ENCODE results near the gene MEAK7. TPM values are rescaled to one million over a fixed set of nuclear protein-coding genes. Genes with fewer than 3 reads are reported as not detected.

The MEAK7 gene
- total RNA-seq, 1 donor from 2014 or later = 34.2 TPM

DNA sequence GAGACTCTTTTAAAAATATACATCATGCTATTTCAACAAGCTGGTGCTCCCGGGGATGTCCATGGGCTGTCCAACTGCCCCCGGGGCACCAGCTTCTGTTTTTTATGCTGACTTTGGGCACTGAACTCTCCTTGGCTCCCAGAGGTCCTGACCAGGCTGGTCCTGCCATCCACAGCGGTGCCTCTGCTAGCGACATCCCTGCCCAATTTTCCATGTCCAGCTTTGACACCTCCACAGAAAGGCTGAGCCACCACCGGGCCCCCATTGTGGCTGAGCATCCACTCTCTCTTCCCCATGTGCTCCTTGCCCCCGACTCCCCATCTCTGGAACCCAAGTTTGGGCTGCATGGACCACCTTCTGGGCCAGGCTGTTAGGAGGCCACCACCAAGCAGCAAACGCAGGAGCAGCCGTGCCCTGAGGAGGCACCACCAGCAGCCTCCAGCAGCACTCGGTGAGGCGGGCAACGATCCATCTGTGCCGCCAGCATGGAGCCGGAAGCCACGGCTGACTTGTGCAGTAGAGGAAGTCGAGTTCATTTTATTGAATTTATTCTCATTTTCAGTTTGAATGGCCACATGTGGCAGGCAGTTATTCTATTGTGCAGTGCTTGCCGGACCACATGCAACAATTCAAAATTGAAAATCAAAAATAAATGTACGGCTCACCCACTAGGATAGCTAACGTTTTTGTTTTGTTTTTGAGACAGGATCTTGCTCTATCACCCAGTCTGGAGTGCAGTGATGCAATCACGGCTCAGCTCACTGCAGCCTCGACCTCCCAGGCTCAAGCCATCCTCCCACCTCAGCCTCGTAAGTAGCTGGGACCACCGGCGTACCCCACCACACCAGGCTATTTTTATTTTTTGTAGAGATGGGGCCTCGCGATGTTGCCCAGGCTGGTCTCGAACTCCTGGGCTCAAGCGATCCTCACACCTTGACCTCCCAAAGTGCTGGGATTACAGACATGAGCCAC, 2.8 kb upstream of the MEAK7 start:
- TF ChIP-seq, protein P1, sequence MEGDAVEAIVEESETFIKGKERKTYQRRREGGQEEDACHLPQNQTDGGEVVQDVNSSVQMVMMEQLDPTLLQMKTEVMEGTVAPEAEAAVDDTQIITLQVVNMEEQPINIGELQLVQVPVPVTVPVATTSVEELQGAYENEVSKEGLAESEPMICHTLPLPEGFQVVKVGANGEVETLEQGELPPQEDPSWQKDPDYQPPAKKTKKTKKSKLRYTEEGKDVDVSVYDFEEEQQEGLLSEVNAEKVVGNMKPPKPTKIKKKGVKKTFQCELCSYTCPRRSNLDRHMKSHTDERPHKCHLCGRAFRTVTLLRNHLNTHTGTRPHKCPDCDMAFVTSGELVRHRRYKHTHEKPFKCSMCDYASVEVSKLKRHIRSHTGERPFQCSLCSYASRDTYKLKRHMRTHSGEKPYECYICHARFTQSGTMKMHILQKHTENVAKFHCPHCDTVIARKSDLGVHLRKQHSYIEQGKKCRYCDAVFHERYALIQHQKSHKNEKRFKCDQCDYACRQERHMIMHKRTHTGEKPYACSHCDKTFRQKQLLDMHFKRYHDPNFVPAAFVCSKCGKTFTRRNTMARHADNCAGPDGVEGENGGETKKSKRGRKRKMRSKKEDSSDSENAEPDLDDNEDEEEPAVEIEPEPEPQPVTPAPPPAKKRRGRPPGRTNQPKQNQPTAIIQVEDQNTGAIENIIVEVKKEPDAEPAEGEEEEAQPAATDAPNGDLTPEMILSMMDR (IDR thresholded peaks at IDR 0.05; ENCODE audit: unreplicated experiment) = no peak
- no peak for DNase-seq (ENCODE audit: low spot score)
- Mint-ChIP-seq H3K27me3 (ENCODE audit: unreplicated experiment) (peaks cover 1% of the 10 kb centered on the region), H3K27ac (ENCODE audit: unreplicated experiment) (no peak overlapping the region), H3K4me1 (ENCODE audit: unreplicated experiment) (peaks cover 11% of the 10 kb centered on the region), H3K36me3 (ENCODE audit: low read depth, unreplicated experiment) (no peaks in the 10 kb centered on the region), H3K4me3 (ENCODE audit: unreplicated experiment) (no peak overlapping the region), H3K9me3 (ENCODE audit: unreplicated experiment) (no peaks in the 10 kb centered on the region)

DNA sequence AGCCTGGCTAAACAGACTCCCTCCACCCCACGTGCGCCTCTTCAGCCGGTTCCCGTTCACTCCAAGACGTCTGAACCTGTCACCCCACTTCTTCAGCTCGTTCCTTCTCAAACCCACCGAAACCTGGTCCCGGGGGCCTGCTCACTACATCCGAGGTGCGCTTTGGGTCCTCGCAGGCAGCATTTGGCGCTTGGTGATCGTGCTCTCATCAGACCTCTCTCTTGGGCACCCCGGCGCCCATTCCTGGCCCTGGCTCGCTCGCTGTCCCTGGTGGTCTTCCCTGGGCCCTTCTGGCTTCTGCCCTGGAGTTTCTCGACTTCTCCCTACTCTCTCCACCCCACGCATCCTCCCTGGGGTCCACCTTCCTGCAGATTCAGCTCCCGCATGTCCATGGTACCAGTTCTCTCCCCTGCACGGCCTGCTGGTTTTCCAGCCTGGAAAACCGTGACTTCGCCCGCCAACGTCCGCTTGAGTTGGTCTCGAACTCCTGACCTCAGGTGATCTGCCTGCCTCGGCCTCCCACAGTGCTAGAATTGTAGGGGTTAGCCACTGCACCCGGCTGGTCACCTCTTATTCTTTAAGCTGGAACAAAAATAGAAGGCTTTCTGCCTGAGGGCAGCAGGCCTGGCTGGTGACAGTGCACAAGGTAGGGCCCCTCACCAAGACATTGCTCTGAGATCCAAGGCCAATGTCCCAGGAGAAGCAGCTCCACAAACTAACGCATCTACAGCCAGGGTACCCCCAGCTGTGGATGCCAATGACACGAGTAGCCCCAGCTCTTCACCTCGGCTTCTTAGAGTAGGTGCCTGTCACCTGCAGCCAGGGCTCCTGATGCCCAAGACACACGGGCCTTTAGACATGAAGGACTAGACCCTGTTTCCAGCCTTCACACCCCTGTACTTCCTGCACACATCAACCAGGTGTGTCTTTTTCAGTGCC, 1.1 kb upstream of the MEAK7 start:
- peaks cover 3% of the 10 kb centered on the region for H3K36me3 Mint-ChIP-seq (ENCODE audit: low read depth, unreplicated experiment)
- TF ChIP-seq, protein P1 (IDR thresholded peaks at IDR 0.05; ENCODE audit: unreplicated experiment) = no peak
- no peaks in the 10 kb centered on the region for H3K9me3 Mint-ChIP-seq (ENCODE audit: unreplicated experiment)
- H3K4me3 Mint-ChIP-seq (ENCODE audit: unreplicated experiment) = peak overlapping the region; percentile 85
- peaks cover 7% of the 10 kb centered on the region for H3K4me1 Mint-ChIP-seq (ENCODE audit: unreplicated experiment)
- peaks cover 1% of the 10 kb centered on the region for H3K27me3 Mint-ChIP-seq (ENCODE audit: unreplicated experiment)
- DNase-seq (ENCODE audit: low spot score) = no peak
- peak overlapping the region; percentile 42 for H3K27ac Mint-ChIP-seq (ENCODE audit: unreplicated experiment)

DNA sequence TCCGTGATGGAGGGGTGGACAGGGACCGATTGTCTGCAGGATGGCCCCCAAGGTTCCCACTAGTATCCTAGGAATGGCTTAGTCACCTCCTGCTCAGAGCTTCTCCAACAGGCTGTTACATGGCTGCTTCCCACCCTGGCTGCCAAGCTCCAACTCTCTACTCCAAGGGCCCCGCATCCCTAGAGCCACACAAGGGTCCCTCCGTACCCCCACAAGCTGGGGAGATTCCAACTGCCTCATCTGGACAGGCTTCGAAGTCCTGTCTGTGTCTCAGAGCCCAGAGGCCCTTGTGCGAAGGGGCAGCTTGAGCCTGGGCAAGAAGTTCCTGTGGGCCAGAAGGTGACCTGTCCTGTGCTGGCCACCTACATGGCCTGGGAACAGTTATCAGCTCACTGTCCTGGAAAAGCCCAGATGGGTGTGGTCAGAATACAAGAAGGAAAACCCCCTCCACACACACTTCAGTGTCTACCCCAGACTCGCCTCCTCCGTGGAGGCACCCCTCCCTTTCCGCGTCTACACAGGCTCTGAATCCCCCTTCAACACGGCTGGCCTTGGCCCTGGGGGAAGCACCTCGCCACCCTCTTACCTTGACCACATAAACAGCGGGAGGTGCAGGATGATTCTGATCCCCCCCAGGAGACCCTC, 586 bp downstream of the MEAK7 start:
- Mint-ChIP-seq H3K27ac (ENCODE audit: unreplicated experiment) (peak overlapping the region; percentile 24), H3K27me3 (ENCODE audit: unreplicated experiment) (peaks cover 1% of the 10 kb centered on the region), H3K4me3 (ENCODE audit: unreplicated experiment) (peak overlapping the region; percentile 89), H3K4me1 (ENCODE audit: unreplicated experiment) (peaks cover 7% of the 10 kb centered on the region), H3K9me3 (ENCODE audit: unreplicated experiment) (no peaks in the 10 kb centered on the region), H3K36me3 (ENCODE audit: low read depth, unreplicated experiment) (peaks cover 3% of the 10 kb centered on the region)
- TF ChIP-seq, protein P1 (IDR thresholded peaks at IDR 0.05; ENCODE audit: unreplicated experiment) = no peak
- DNase-seq (ENCODE audit: low spot score) = no peak

DNA sequence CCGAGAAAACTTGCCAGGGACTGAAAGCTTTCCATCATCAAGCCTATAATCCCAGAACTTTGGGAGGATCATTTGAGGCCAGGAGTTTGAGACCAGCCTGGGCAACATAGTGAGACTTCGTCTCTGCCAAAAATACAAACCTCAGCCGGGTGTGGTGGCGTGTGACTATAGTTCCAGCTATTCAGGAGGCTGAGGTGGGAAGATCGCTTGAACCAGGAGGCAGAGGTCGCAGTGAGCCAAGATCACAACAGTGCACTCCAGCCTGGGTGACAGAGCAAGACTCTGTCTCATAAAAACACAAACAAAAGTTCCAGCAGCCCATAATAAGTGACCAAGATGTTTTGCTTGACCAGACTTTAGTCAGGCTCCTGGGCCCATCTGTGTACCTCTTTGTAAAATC, 1.9 kb downstream of the MEAK7 start:
- peaks cover 1% of the 10 kb centered on the region for H3K27me3 Mint-ChIP-seq (ENCODE audit: unreplicated experiment)
- peaks cover 7% of the 10 kb centered on the region for H3K4me1 Mint-ChIP-seq (ENCODE audit: unreplicated experiment)
- TF ChIP-seq, protein P1 (IDR thresholded peaks at IDR 0.05; ENCODE audit: unreplicated experiment) = no peak
- no peak overlapping the region for H3K4me3 Mint-ChIP-seq (ENCODE audit: unreplicated experiment)
- no peak for DNase-seq (ENCODE audit: low spot score)
- no peaks in the 10 kb centered on the region for H3K9me3 Mint-ChIP-seq (ENCODE audit: unreplicated experiment)
- no peak overlapping the region for H3K27ac Mint-ChIP-seq (ENCODE audit: unreplicated experiment)
- peaks cover 6% of the 10 kb centered on the region for H3K36me3 Mint-ChIP-seq (ENCODE audit: low read depth, unreplicated experiment)
